ENCODE measurements around the gene ITGA6.

DNA sequence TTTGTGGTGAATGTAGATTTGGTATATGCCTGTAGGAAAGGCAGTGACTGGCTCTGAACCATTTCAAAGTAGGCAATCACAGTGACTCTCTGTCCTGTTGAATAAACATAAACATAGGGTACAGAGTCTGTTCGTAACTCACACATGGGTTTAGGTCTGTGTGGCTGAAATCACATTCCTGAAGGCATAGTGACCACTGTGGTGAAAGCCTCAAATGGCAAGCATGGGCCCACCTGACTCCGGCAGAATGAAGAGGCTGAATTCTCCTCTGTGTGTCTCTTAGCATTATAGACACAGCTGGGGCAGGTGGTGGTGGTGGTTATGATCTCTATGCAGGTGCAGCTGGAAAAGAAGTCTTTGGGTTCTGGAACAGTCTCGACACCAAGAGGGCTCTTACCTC is 61.2 kb downstream of the ITGA6 start:
- TF ChIP-seq, protein P1, sequence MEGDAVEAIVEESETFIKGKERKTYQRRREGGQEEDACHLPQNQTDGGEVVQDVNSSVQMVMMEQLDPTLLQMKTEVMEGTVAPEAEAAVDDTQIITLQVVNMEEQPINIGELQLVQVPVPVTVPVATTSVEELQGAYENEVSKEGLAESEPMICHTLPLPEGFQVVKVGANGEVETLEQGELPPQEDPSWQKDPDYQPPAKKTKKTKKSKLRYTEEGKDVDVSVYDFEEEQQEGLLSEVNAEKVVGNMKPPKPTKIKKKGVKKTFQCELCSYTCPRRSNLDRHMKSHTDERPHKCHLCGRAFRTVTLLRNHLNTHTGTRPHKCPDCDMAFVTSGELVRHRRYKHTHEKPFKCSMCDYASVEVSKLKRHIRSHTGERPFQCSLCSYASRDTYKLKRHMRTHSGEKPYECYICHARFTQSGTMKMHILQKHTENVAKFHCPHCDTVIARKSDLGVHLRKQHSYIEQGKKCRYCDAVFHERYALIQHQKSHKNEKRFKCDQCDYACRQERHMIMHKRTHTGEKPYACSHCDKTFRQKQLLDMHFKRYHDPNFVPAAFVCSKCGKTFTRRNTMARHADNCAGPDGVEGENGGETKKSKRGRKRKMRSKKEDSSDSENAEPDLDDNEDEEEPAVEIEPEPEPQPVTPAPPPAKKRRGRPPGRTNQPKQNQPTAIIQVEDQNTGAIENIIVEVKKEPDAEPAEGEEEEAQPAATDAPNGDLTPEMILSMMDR (IDR thresholded peaks at IDR 0.05), result no peak
- TF ChIP-seq POLR2A (IDR thresholded peaks at IDR 0.05; ENCODE audit: low read depth) (no peak), EP300 (IDR thresholded peaks at IDR 0.05) (no peak)
